Spleen (tissue), 11 donors: ENCODE data around the gene MAP2K5. TPM values are rescaled to one million over a fixed set of nuclear protein-coding genes. Genes with fewer than 3 reads are reported as not detected.

Experiments
- DNase-seq: peaks from one replicate; pipeline ENCODE4 v3.0.0-alpha.2; 2020
- H3K27ac ChIP-seq, 8 donors: fragments of 200-600 bp; sonication (generic) in 7 of 8; 1 replicate in 4 of 8; 2 replicates in 4 of 8; pipeline versions ENCODE4 v1.5.0 to v1.8.0; 2016 to 2021; ENCODE audit warnings: inconsistent platforms in 4 of 8, mild to moderate bottlenecking in 4 of 8, moderate library complexity in 1 of 8
- H3K27me3 ChIP-seq, 7 donors: fragments of 200-600 bp; sonication (generic) in 6 of 7; replicated peaks in 1 of 7; 1 replicate in 4 of 7; 2 replicates in 3 of 7; pipeline versions ENCODE4 v1.5.0 to v1.8.0; 2016 to 2021; ENCODE audit warnings: inconsistent platforms in 3 of 7, mild to moderate bottlenecking in 1 of 7
- H3K36me3 ChIP-seq, 6 donors: fragments of 200-600 bp; sonication (generic) in 5 of 6; 1 replicate in 4 of 6; 2 replicates in 2 of 6; pipeline versions ENCODE4 v1.5.0 to v1.8.0; 2016 to 2021; ENCODE audit warnings: inconsistent platforms in 2 of 6
- H3K4me1 ChIP-seq, 6 donors: fragments of 200-600 bp; sonication (generic) in 5 of 6; 1 replicate in 3 of 6; 2 replicates in 3 of 6; pipeline versions ENCODE4 v1.5.0 to v1.8.0; 2016 to 2021; ENCODE audit warnings: inconsistent platforms in 3 of 6
- H3K4me3 ChIP-seq, 8 donors: fragments of 200-600 bp; sonication (generic) in 7 of 8; 1 replicate in 4 of 8; 2 replicates in 4 of 8; pipeline versions ENCODE4 v1.5.0 to v1.8.0; 2016 to 2021; ENCODE audit warnings: inconsistent platforms in 4 of 8, mild to moderate bottlenecking in 4 of 8, moderate library complexity in 2 of 8
- H3K9me3 ChIP-seq, 8 donors: fragments of 200-600 bp; sonication (generic) in 7 of 8; 1 replicate in 4 of 8; 2 replicates in 4 of 8; pipeline versions ENCODE4 v1.5.0 to v1.8.0; 2016 to 2021; ENCODE audit warnings: inconsistent platforms in 4 of 8
- POLR2A ChIP-seq, 3 donors: fragments of 450-650 bp; IDR thresholded peaks; one replicate each; pipeline ENCODE4 v1.5.1; 2017; ENCODE audit warnings: antibody characterized with exemption in 3 of 3, mild to moderate bottlenecking in 1 of 3
- POLR2AphosphoS5 ChIP-seq, 3 donors: sonication (generic); formaldehyde crosslinking; IDR thresholded peaks; one replicate each; pipeline ENCODE4 v1.5.1; 2017; ENCODE audit warnings: antibody characterized with exemption in 3 of 3
- WGBS, 5 donors: extraction: QIAGEN DNeasy Blood & Tissue Kit in 3 of 5; methylation state at CpG; one replicate each; pipeline versions ENCODE4 v1.1.5 to v1.1.7; 2013 to 2018; 5-methylcytosine and 5-hydroxymethylcytosine counted together
- intact Hi-C: fragments of 100-400 bp; cut with DNase I; formaldehyde crosslinking; loops from one replicate; pipeline ENCODE4 v1.15.0; 2023; ENCODE audit warnings: low total_unique reads
- polyA plus RNA-seq, 3 donors: library from polyadenylated mRNA; stranded (reverse); fragments of 200-250 nt; gene quantifications; one replicate each; pipeline ENCODE4 v1.2.1, GENCODE V29; 2013
- total RNA-seq, 7 donors: library from RNA; depleted of rRNA in 3 of 7; stranded (reverse); fragments of >200 nt in 3 of 7; fragmentation: NEBNext Ultra II Directional in 4 of 7; extraction: Animal tissue kit (Norgen Biotek cat#: 25700) in 4 of 7; gene quantifications; one replicate each; pipeline versions ENCODE4 v1.1.0 to v1.2.1, GENCODE V29; 2016 to 2021
- TF ChIP-seq, protein P1 (sequence below), 11 experiments: fragments of 200-600 bp in 7 of 11; fragments of 450-650 bp in 4 of 11; sonication (generic) in 4 of 11; IDR thresholded peaks in 8 of 11; conservative IDR thresholded peaks in 3 of 11; 1 replicate in 7 of 11; 2 replicates in 4 of 11; pipeline versions ENCODE4 v1.4.0 to v1.8.0; 2016 to 2021; ENCODE audit warnings: antibody characterized with exemption in 11 of 11, inconsistent platforms in 4 of 11, mild to moderate bottlenecking in 1 of 11
- donor health status: healthy with polysubstance abuse.
- donor health status: DM: no; HTN: no; CAD: no; lungs with moderate emphysema.
- donor health status: DM: no; HTN: no; CAD: no.
- donor health status: Bipolar disorder and iron deficiency.
- donor health status: healthy.
- donor health status: DM: no; HTN: no; CAD: no.
- donor health status: DM: yes; HTN: yes; CAD: no.

MAP2K5 gene
- total and polyA plus RNA-seq, 10 donors = 8.4 to 30.4 (median 14.6) TPM

DNA sequence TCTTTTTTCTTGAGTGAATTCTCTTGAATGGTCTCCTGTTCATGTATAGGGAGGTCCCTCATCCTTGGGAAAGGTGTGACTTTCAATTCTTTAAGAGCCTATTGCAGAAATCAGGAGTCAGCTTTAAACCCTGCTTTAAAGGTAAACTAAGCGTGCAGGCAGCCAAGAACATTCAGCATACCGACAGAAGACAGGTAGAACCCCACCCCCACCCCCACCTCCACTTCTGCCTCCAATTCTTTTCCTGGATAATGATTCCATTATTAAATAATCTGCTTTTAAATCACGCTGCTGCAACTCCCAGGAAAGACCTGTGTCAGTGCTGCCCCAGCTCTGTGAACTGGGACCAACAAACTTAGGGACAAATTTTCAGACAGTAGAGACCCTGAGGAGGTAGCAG, 233.5 kb downstream of the MAP2K5 start:
- Histone ChIP-seq H3K4me3 (no peak overlapping the region), H3K9me3 (no peaks in the 10 kb centered on the region), H3K27ac (no peak overlapping the region), H3K4me1 (peaks cover 0 to 23% (median 0%) of the 10 kb centered on the region in 6 donors), H3K27me3 (no peaks in the 10 kb centered on the region), H3K36me3 (peaks cover 0 to 20% (median 3%) of the 10 kb centered on the region in 6 donors)
- no peak for DNase-seq
- WGBS, 5 donors = 94 to 98% (median 95%) methylated on average over 3 of the region's 3 CpGs
- intact Hi-C loops = no loop called here
- TF ChIP-seq POLR2A (IDR thresholded peaks at IDR 0.05) (no peak), POLR2AphosphoS5 (IDR thresholded peaks at IDR 0.05) (no peak)
- TF ChIP-seq, protein P1, sequence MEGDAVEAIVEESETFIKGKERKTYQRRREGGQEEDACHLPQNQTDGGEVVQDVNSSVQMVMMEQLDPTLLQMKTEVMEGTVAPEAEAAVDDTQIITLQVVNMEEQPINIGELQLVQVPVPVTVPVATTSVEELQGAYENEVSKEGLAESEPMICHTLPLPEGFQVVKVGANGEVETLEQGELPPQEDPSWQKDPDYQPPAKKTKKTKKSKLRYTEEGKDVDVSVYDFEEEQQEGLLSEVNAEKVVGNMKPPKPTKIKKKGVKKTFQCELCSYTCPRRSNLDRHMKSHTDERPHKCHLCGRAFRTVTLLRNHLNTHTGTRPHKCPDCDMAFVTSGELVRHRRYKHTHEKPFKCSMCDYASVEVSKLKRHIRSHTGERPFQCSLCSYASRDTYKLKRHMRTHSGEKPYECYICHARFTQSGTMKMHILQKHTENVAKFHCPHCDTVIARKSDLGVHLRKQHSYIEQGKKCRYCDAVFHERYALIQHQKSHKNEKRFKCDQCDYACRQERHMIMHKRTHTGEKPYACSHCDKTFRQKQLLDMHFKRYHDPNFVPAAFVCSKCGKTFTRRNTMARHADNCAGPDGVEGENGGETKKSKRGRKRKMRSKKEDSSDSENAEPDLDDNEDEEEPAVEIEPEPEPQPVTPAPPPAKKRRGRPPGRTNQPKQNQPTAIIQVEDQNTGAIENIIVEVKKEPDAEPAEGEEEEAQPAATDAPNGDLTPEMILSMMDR (IDR thresholded peaks at IDR 0.05 in 8 of 11, conservative IDR thresholded peaks at IDR 0.05 in 3 of 11) = no peak

DNA sequence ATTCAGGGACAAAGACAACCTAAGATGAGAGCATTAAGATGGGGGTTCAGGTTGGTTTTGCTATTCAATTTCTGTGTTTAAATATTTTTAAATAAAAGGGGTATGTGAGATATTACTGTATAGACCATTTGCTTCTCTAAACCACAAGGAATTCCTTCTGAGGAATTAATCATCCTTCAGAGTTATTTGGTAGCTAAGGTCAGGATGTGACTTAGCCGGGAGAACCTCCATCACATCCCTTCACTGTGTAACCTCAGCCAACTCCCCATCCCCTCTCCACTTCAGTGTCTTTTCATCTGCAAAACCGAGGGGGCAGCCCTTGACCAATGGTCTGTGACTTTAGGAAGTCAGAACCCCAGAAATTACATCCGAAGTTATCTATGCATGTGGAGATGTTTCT, 234.1 kb downstream of the MAP2K5 start:
- Histone ChIP-seq H3K36me3 (peaks cover 0 to 20% (median 3%) of the 10 kb centered on the region in 6 donors), H3K27me3 (no peaks in the 10 kb centered on the region), H3K9me3 (no peaks in the 10 kb centered on the region), H3K4me1 (peaks cover 0 to 23% (median 0%) of the 10 kb centered on the region in 6 donors), H3K27ac (no peak overlapping the region), H3K4me3 (no peak overlapping the region)
- no peak for DNase-seq
- intact Hi-C loops = no loop called here
- 68 to 77% (median 75%) methylated on average over 3 of the region's 3 CpGs for WGBS, 5 donors
- no peak for TF ChIP-seq POLR2A (IDR thresholded peaks at IDR 0.05)
- TF ChIP-seq, protein P1 (IDR thresholded peaks at IDR 0.05 in 8 of 11, conservative IDR thresholded peaks at IDR 0.05 in 3 of 11) = no peak
- TF ChIP-seq POLR2AphosphoS5 (IDR thresholded peaks at IDR 0.05) = no peak

DNA sequence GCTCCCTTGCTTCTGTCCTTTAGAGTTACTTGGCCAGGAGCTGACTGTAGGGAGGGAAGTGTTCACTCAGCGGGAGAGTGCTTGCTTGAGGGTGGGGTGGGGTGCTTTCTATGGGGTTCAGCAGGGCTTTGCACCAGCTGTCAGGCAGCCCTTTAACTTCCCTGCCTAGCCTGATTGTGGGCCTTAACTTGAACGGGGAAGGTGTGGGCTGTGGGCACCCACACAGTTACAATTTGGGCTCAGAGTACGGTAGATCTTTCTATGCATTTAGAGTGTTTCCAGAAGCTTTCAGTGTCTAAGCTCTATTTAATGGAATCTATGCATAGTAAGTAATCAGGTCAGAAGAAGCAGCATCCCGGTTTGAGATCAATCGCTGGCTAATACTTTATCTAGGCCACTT, 234.6 kb downstream of the MAP2K5 start:
- no peak overlapping the region for H3K4me3 ChIP-seq
- 72 to 78% (median 77%) methylated on average over 5 of the region's 5 CpGs for WGBS, 5 donors
- no peaks in the 10 kb centered on the region for H3K27me3 ChIP-seq
- H3K36me3 ChIP-seq = peaks cover 0 to 20% (median 3%) of the 10 kb centered on the region in 6 donors
- peaks cover 0 to 25% (median under 1%) of the 10 kb centered on the region in 6 donors for H3K4me1 ChIP-seq
- TF ChIP-seq, protein P1 (IDR thresholded peaks at IDR 0.05 in 8 of 11, conservative IDR thresholded peaks at IDR 0.05 in 3 of 11) = no peak
- TF ChIP-seq POLR2A (IDR thresholded peaks at IDR 0.05) (no peak), POLR2AphosphoS5 (IDR thresholded peaks at IDR 0.05) (no peak)
- no peak for DNase-seq
- no peak overlapping the region for H3K27ac ChIP-seq
- H3K9me3 ChIP-seq = no peaks in the 10 kb centered on the region
- intact Hi-C loops = no loop called here

DNA sequence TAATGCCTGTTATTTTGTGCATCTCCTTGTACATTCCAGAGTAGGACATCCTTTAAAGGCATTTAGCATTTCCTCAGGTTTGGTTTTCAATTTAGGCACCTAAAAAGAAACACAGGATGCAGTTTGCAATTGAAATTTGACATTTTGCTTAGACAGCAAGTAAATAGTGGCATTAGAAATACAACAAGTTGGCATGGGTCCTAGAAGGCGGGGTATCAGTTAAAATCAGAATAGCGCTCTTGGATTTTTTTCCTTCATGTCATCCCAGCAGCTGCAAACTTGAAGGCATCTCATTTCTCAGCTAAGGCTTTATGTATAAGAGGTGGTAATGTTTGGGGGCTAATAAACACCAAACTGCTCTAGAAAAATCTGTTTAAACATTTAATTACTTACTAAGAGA, 235.3 kb downstream of the MAP2K5 start:
- TF ChIP-seq POLR2AphosphoS5 (IDR thresholded peaks at IDR 0.05) (no peak), POLR2A (IDR thresholded peaks at IDR 0.05) (no peak)
- TF ChIP-seq, protein P1 (IDR thresholded peaks at IDR 0.05 in 8 of 11, conservative IDR thresholded peaks at IDR 0.05 in 3 of 11) = no peak
- no peak overlapping the region for H3K4me3 ChIP-seq
- DNase-seq = no peak
- H3K36me3 ChIP-seq = peaks cover 0 to 22% (median 3%) of the 10 kb centered on the region in 6 donors
- 56 to 90% (median 70%) methylated on average over 2 of the region's 2 CpGs for WGBS, 5 donors
- no peak overlapping the region for H3K27ac ChIP-seq
- H3K27me3 ChIP-seq = no peaks in the 10 kb centered on the region
- intact Hi-C loops = no loop called here
- no peaks in the 10 kb centered on the region for H3K9me3 ChIP-seq
- peaks cover 0 to 32% (median 6%) of the 10 kb centered on the region in 6 donors for H3K4me1 ChIP-seq
